ENCODE measurements around the gene ACOT2.
"Not testable (repeated sequence)": the region's sequence is repeated elsewhere in the genome, so short reads cannot be mapped to it uniquely, and the experiment has no call there.

ACOT2 gene

DNA sequence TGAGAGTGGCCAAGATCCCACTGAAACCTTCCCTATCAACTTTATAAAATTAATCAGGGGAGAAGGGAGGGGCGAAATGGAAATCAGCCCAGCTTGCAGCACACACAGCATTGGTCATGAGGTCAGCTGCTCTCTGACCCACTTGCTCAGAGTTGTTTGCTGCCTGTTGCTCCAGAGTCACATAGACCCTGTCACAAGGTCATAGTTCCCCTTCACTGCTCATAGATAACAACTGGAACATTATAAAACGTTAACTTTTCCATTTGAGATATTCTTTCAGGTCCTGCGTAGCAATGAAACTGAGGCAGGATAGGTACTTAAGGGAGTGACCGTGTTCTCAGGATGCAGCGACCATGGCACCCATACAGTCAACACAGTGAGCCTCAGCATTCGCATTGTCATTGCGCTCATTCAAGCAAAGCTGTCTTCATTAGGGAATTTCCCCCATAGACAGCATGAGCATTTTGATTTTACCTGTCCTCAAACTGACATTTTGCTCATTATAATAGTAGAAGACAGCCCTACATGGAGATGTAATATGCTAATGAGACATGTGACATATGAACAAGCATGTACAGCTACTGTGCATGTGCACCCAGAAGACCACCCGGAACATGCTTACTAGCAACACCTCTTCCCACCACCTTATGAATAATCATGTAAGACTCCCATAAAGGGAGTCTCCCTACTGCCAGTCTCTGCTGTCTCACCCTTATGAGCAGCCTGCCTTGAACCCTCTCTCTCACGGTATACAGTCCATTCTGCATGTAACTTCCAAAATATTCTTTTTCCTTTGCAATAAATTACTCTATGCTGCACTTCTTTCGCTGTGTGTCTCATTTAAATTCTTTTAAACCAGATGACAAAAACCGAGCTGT, 13.3 kb downstream of the ACOT2 start:
- H3K4me3 ChIP-seq; H3K9me3 ChIP-seq; H3K4me1 ChIP-seq; H3K27me3 ChIP-seq (ENCODE audit: low read depth); in situ Hi-C loops (cut with MboI; ENCODE audit: low sequenced_read_pairs); DNase-seq (ENCODE audit: low spot score in 2 of 2); H3K36me3 ChIP-seq (replicated peaks): not testable (repeated sequence)

- no peak for DNase-seq (ENCODE audit: low spot score in 2 of 2)
- H3K9me3 ChIP-seq: no peaks in the 10 kb centered on the region
- H3K27me3 ChIP-seq (ENCODE audit: low read depth): no peaks in the 10 kb centered on the region
- H3K4me3 ChIP-seq: no peak overlapping the region
- H3K4me1 ChIP-seq: no peaks in the 10 kb centered on the region
- no peaks in the 10 kb centered on the region for H3K36me3 ChIP-seq (replicated peaks)
- in situ Hi-C loops (cut with MboI; ENCODE audit: low sequenced_read_pairs): no loop called here
Measured at GRCh38 chr14:73588695-73589094, 19.7 kb downstream of the ACOT2 start.

- no peaks in the 10 kb centered on the region for H3K27me3 ChIP-seq (ENCODE audit: low read depth)
- H3K36me3 ChIP-seq (replicated peaks): no peaks in the 10 kb centered on the region
- no peaks in the 10 kb centered on the region for H3K4me1 ChIP-seq
- H3K4me3 ChIP-seq: no peak overlapping the region
- no peaks in the 10 kb centered on the region for H3K9me3 ChIP-seq
- in situ Hi-C loops (cut with MboI; ENCODE audit: low sequenced_read_pairs): no loop called here
- DNase-seq (ENCODE audit: low spot score in 2 of 2): no peak
Measured at GRCh38 chr14:73589116-73589515, 20.1 kb downstream of the ACOT2 start.

- H3K4me1 ChIP-seq; H3K9me3 ChIP-seq; H3K36me3 ChIP-seq (replicated peaks); H3K4me3 ChIP-seq; H3K27me3 ChIP-seq (ENCODE audit: low read depth); DNase-seq (ENCODE audit: low spot score in 2 of 2); in situ Hi-C loops (cut with MboI; ENCODE audit: low sequenced_read_pairs): not testable (repeated sequence)
Measured at GRCh38 chr14:73590673-73591004, 21.6 kb downstream of the ACOT2 start.

GRCh38 chr14:73591690-73592449, 22.9 kb downstream of the ACOT2 start, which contains the start of gene ACOT4:
Gene ACOT4, plus strand, starts transcription at chr14:73591873. Its CDS starts 87 bp downstream, at chr14:73591960.
- Histone ChIP-seq H3K4me1 (no peaks in the 10 kb centered on the region), H3K4me3 (no peak within 1 kb of the TSS), H3K27me3 (ENCODE audit: low read depth) (no peaks in the 10 kb centered on the region), H3K36me3 (replicated peaks) (no peaks in the 10 kb centered on the region), H3K9me3 (no peaks in the 10 kb centered on the region)
- no peak for DNase-seq (ENCODE audit: low spot score in 2 of 2)
- in situ Hi-C loops (cut with MboI; ENCODE audit: low sequenced_read_pairs): no loop called here

GRCh38 chr14:73594491-73594890, 25.5 kb downstream of the ACOT2 start:
- Histone ChIP-seq H3K27me3 (ENCODE audit: low read depth) (no peaks in the 10 kb centered on the region), H3K4me1 (no peaks in the 10 kb centered on the region), H3K4me3 (no peak overlapping the region), H3K36me3 (replicated peaks) (no peaks in the 10 kb centered on the region), H3K9me3 (no peaks in the 10 kb centered on the region)
- in situ Hi-C loops (cut with MboI; ENCODE audit: low sequenced_read_pairs): no loop called here
- no peak for DNase-seq (ENCODE audit: low spot score in 2 of 2)

DNA sequence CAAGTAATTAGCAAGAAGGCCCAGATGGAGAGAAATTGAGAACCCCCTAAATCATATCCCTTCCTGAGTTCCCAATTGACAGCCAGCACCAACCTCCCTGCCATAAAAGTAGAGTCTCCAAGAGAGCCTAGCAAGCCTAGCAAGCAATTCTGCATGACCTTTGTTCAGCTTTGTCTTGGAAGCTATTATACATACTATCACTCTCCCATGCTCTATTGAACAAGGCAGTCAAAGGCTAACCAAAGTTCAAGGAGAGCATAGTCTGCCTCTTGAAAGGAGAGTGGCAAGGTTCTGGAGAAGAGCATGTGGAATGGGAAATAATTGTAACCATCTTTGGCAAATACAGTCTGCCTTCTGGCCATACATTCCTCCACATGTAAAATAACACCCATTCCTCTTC, 30.5 kb downstream of the ACOT2 start:
- Histone ChIP-seq H3K9me3 (no peaks in the 10 kb centered on the region), H3K4me1 (no peaks in the 10 kb centered on the region), H3K27me3 (ENCODE audit: low read depth) (0 out of 2 replicates have a peak, but pooled peaks cover 4% of the 10 kb centered on the region), H3K4me3 (no peak overlapping the region), H3K36me3 (replicated peaks) (no peaks in the 10 kb centered on the region)
- in situ Hi-C loops (cut with MboI; ENCODE audit: low sequenced_read_pairs): no loop called here
- DNase-seq (ENCODE audit: low spot score in 2 of 2): no peak

GRCh38 chr14:73602994-73603393, 34.0 kb downstream of the ACOT2 start:
- DNase-seq (ENCODE audit: low spot score in 2 of 2): no peak
- in situ Hi-C loops (cut with MboI; ENCODE audit: low sequenced_read_pairs): no loop called here
- H3K4me3 ChIP-seq: no peak overlapping the region

GRCh38 chr14:73606271-73606670, 37.3 kb downstream of the ACOT2 start:
- Histone ChIP-seq H3K4me1 (no peaks in the 10 kb centered on the region), H3K36me3 (replicated peaks) (no peaks in the 10 kb centered on the region), H3K27me3 (ENCODE audit: low read depth) (no peaks in the 10 kb centered on the region), H3K4me3 (no peak overlapping the region), H3K9me3 (peaks cover 5% of the 10 kb centered on the region; the same call in 1 of the 2 replicates)
- in situ Hi-C loops (cut with MboI; ENCODE audit: low sequenced_read_pairs): no loop called here
- no peak for DNase-seq (ENCODE audit: low spot score in 2 of 2)

More at GRCh38 chr14:73602994-73603393, 34.0 kb downstream of the ACOT2 start:
- Histone ChIP-seq H3K9me3 (peaks cover 5% of the 10 kb centered on the region; the same call in 1 of the 2 replicates), H3K36me3 (replicated peaks) (no peaks in the 10 kb centered on the region), H3K4me1 (no peaks in the 10 kb centered on the region), H3K27me3 (ENCODE audit: low read depth) (0 out of 2 replicates have a peak, but pooled peaks cover 4% of the 10 kb centered on the region)

GRCh38 chr14:73607241-73607640, 38.2 kb downstream of the ACOT2 start:
- no peak for DNase-seq (ENCODE audit: low spot score in 2 of 2)
- Histone ChIP-seq H3K4me1 (no peaks in the 10 kb centered on the region), H3K4me3 (no peak overlapping the region), H3K27me3 (ENCODE audit: low read depth) (no peaks in the 10 kb centered on the region), H3K36me3 (replicated peaks) (no peaks in the 10 kb centered on the region), H3K9me3 (peaks cover 5% of the 10 kb centered on the region; the same call in 1 of the 2 replicates)
- in situ Hi-C loops (cut with MboI; ENCODE audit: low sequenced_read_pairs): no loop called here

DNA sequence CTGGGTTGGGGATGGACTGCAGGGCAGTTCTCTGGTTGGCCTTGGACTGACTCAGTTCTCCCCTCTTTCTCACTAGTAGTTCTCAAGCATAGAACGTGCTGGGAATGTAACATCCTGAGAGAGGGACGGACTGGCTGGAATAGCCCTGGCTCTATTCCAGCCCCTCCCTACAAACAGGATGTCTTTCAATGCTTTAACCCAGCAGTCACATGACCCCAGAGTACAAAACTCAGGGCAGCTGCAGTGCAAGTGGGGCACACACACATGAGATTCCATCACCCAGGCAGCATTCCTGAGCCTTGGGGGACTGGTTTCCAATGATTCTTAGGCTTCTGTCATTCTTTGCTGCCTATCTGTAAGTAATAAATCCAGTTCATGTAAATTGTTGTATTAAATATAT, 41.7 kb downstream of the ACOT2 start:
- Histone ChIP-seq H3K36me3 (replicated peaks) (no peaks in the 10 kb centered on the region), H3K27me3 (ENCODE audit: low read depth) (no peaks in the 10 kb centered on the region), H3K4me1 (no peaks in the 10 kb centered on the region), H3K9me3 (peaks cover 5% of the 10 kb centered on the region; the same call in 1 of the 2 replicates), H3K4me3 (no peak overlapping the region)
- in situ Hi-C loops (cut with MboI; ENCODE audit: low sequenced_read_pairs): no loop called here
- no peak for DNase-seq (ENCODE audit: low spot score in 2 of 2)

- DNase-seq (ENCODE audit: low spot score in 2 of 2): peak; percentile 64 to 86
- no peaks in the 10 kb centered on the region for H3K4me1 ChIP-seq
- in situ Hi-C loops (cut with MboI; ENCODE audit: low sequenced_read_pairs): no loop called here
Measured at GRCh38 chr14:73612339-73613045, 43.5 kb downstream of the ACOT2 start, which contains the start of gene ACOT6. Gene ACOT6, plus strand, starts transcription at chr14:73612517. Its CDS starts 55 bp downstream, at chr14:73612572.

GRCh38 chr14:73613046-73613383, 44.0 kb downstream of the ACOT2 start:
- no peak for DNase-seq (ENCODE audit: low spot score in 2 of 2)
- Histone ChIP-seq H3K27me3 (ENCODE audit: low read depth) (no peaks in the 10 kb centered on the region), H3K9me3 (no peaks in the 10 kb centered on the region), H3K4me3 (peak overlapping the region; percentile 45), H3K4me1 (no peaks in the 10 kb centered on the region), H3K36me3 (replicated peaks) (no peaks in the 10 kb centered on the region)
- in situ Hi-C loops (cut with MboI; ENCODE audit: low sequenced_read_pairs): no loop called here

More at GRCh38 chr14:73612339-73613045, 43.5 kb downstream of the ACOT2 start, which contains the start of gene ACOT6:
- Histone ChIP-seq H3K27me3 (ENCODE audit: low read depth) (no peaks in the 10 kb centered on the region), H3K4me3 (peak within 1 kb of the TSS; percentile 45), H3K9me3 (no peaks in the 10 kb centered on the region), H3K36me3 (replicated peaks) (no peaks in the 10 kb centered on the region)
